Fibroblast of lung (primary cell): ENCODE data around the gene INIP. TPM values are rescaled to one million over a fixed set of nuclear protein-coding genes. Genes with fewer than 3 reads are reported as not detected.

Experiments
- DNase-seq, 2 donors: peaks; one replicate each; pipeline versions ENCODE4 v3.0.0 to v3.0.0-alpha.2; 2010; ENCODE audit warnings: low read depth in 2 of 2
- H2AFZ ChIP-seq: 2 replicates; pipeline ENCODE4 v1.5.1; 2012; ENCODE audit warnings: low read length, control low read depth, inconsistent platforms
- H3K27ac ChIP-seq: 2 replicates; pipeline ENCODE4 v1.5.1; 2011; ENCODE audit warnings: low read length, control low read depth; ENCODE audit not compliant: insufficient read depth
- H3K27me3 ChIP-seq: 2 replicates; pipeline ENCODE4 v1.5.1; 2011; ENCODE audit warnings: mild to moderate bottlenecking, low read length; ENCODE audit not compliant: control insufficient read depth, insufficient read depth
- H3K36me3 ChIP-seq: 2 replicates; pipeline ENCODE4 v1.5.1; 2011; ENCODE audit warnings: low read length; ENCODE audit not compliant: control insufficient read depth, insufficient read depth
- H3K4me1 ChIP-seq: 2 replicates; pipeline ENCODE4 v1.5.1; 2011; ENCODE audit warnings: low read length; ENCODE audit not compliant: control insufficient read depth, insufficient read depth; ENCODE audit errors: extremely low read depth
- H3K4me2 ChIP-seq: 2 replicates; pipeline ENCODE4 v1.5.1; 2011; ENCODE audit warnings: low read length, control low read depth; ENCODE audit not compliant: insufficient read depth; ENCODE audit errors: extremely low read depth
- H3K4me3 ChIP-seq, 4 experiments: fragments of 200-600 bp in 1 of 4; sonication (generic) in 1 of 4; replicated peaks in 1 of 4; 2 replicates each; pipeline ENCODE4 v1.5.1; 2011 to 2016; ENCODE audit warnings: low read length in 4 of 4, low read depth in 3 of 4, mild to moderate bottlenecking in 3 of 4, control low read depth in 2 of 4, inconsistent platforms in 1 of 4, mixed read lengths in 1 of 4; ENCODE audit not compliant: insufficient read depth in 1 of 4; ENCODE audit errors: control extremely low read depth in 1 of 4
- H3K79me2 ChIP-seq: 2 replicates; pipeline ENCODE4 v1.5.1; 2012; ENCODE audit warnings: mild to moderate bottlenecking, low read length, inconsistent platforms; ENCODE audit not compliant: control insufficient read depth, insufficient read depth
- H3K9ac ChIP-seq: 2 replicates; pipeline ENCODE4 v1.5.1; 2011; ENCODE audit warnings: mild to moderate bottlenecking, low read length, control low read depth; ENCODE audit not compliant: insufficient read depth
- H3K9me3 ChIP-seq: 2 replicates; pipeline ENCODE4 v1.5.1; 2012; ENCODE audit warnings: low read depth, low read length; ENCODE audit not compliant: control insufficient read depth, insufficient read depth
- H4K20me1 ChIP-seq: 2 replicates; pipeline ENCODE4 v1.5.1; 2011; ENCODE audit warnings: low read length; ENCODE audit not compliant: control insufficient read depth, insufficient read depth; ENCODE audit errors: extremely low read depth
- EZH2 ChIP-seq: IDR thresholded peaks from 2 replicates; pipeline ENCODE4 v1.5.1; 2012; ENCODE audit warnings: low read length, control low read depth, mild to moderate bottlenecking; ENCODE audit errors: missing control alignments
- polyA plus RNA-seq, 2 donors: library from polyadenylated mRNA; depleted of rRNA in 1 of 2; stranded (reverse) in 1 of 2; unstranded in 1 of 2; fragments of >200 nt; gene quantifications; 2 replicates each; pipeline ENCODE4 v1.2.1, GENCODE V29; 2011 to 2012; ENCODE audit warnings: missing spikeins in 1 of 2
- total RNA-seq: library from RNA; depleted of rRNA; stranded (reverse); fragments of >200 nt; gene quantifications from 2 replicates; pipeline ENCODE4 v1.2.1, GENCODE V29; 2014
- TF ChIP-seq, protein P1 (sequence below), 2 donors: IDR thresholded peaks in 1 of 2; conservative IDR thresholded peaks in 1 of 2; 1 replicate in 1 of 2; 2 replicates in 1 of 2; pipeline ENCODE4 v1.5.1; 2011 to 2012; ENCODE audit warnings: low read length in 2 of 2, control low read depth in 1 of 2, inconsistent platforms in 1 of 2, low read depth in 1 of 2, mild to moderate bottlenecking in 1 of 2

Gene INIP
- total and polyA plus RNA-seq, 2 donors (not counting 1 experiment from before 2014, with no cell fraction given), result 14.4 to 24.1 TPM

DNA sequence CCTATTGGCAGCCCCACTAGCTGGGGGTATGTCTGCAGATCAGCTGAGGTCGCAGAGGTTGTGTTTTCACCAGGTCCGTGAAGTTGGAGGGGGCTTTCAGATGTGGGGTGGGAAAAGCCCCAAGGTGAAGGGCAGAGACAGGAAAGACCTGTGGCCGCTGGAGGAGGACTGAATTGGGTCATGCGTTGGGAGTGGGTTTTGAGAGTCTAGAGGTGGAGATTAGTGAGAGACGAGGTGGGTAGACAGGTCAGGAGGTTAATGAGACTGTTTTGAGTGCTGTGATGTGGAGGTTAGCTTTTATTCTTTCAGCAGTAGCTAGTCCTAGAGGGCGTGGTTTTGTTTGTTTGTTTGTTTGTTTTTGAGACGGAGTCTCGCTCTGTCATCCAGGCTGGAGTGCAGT lies 42.9 kb upstream of the INIP start:
- Histone ChIP-seq H2AFZ (no peak overlapping the region), H3K79me2 (peaks cover 1% of the 10 kb centered on the region), H3K4me3 (no peak overlapping the region), H3K36me3 (no peaks in the 10 kb centered on the region), H4K20me1 (no peaks in the 10 kb centered on the region), H3K9ac (no peak overlapping the region), H3K4me1 (peaks cover 14% of the 10 kb centered on the region), H3K27ac (no peak overlapping the region), H3K4me2 (no peak overlapping the region), H3K27me3 (no peaks in the 10 kb centered on the region), H3K9me3 (no peaks in the 10 kb centered on the region)
- no peak for TF ChIP-seq EZH2
- TF ChIP-seq, protein P1, sequence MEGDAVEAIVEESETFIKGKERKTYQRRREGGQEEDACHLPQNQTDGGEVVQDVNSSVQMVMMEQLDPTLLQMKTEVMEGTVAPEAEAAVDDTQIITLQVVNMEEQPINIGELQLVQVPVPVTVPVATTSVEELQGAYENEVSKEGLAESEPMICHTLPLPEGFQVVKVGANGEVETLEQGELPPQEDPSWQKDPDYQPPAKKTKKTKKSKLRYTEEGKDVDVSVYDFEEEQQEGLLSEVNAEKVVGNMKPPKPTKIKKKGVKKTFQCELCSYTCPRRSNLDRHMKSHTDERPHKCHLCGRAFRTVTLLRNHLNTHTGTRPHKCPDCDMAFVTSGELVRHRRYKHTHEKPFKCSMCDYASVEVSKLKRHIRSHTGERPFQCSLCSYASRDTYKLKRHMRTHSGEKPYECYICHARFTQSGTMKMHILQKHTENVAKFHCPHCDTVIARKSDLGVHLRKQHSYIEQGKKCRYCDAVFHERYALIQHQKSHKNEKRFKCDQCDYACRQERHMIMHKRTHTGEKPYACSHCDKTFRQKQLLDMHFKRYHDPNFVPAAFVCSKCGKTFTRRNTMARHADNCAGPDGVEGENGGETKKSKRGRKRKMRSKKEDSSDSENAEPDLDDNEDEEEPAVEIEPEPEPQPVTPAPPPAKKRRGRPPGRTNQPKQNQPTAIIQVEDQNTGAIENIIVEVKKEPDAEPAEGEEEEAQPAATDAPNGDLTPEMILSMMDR (conservative IDR thresholded peaks at IDR 0.05 in 1 of 2, IDR thresholded peaks at IDR 0.05 in 1 of 2; ENCODE audit: low read depth in 1 of 2, low read length in 2 of 2), result no peak
- DNase-seq, result no peak

DNA sequence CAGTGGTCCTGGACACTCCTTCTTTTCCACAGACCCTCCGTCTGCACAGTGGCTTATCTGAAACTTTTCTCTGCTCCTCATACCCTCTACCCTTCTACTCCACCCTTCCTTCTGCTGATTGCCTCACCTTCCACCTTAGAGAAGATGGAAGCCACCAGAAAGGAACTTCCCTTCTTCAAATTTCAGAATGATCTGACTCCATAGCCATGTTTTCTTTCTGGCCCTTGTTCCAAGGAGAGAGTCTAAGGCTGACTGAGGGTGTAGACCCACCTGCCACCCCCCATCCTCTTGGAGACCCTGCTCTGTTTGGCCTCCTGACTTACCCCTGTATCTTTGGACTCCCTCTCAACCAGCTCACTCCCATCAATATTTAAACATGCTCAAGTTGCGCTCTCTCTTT lies 40.0 kb upstream of the INIP start:
- no peak overlapping the region for H3K27ac ChIP-seq
- H4K20me1 ChIP-seq, result no peaks in the 10 kb centered on the region
- H3K4me3 ChIP-seq, result no peak overlapping the region
- no peak overlapping the region for H2AFZ ChIP-seq
- no peaks in the 10 kb centered on the region for H3K36me3 ChIP-seq
- DNase-seq, result no peak
- H3K4me2 ChIP-seq, result no peak overlapping the region
- peaks cover 25% of the 10 kb centered on the region for H3K4me1 ChIP-seq
- no peaks in the 10 kb centered on the region for H3K9me3 ChIP-seq
- H3K79me2 ChIP-seq, result peaks cover 1% of the 10 kb centered on the region
- TF ChIP-seq, protein P1 (conservative IDR thresholded peaks at IDR 0.05 in 1 of 2, IDR thresholded peaks at IDR 0.05 in 1 of 2; ENCODE audit: low read depth in 1 of 2, low read length in 2 of 2), result no peak
- TF ChIP-seq EZH2, result no peak
- no peaks in the 10 kb centered on the region for H3K27me3 ChIP-seq
- no peak overlapping the region for H3K9ac ChIP-seq

GRCh38 chr9:112757282-112757883 lies 39.5 kb upstream of the INIP start:
- no peaks in the 10 kb centered on the region for H3K36me3 ChIP-seq
- TF ChIP-seq, protein P1 (conservative IDR thresholded peaks at IDR 0.05 in 1 of 2, IDR thresholded peaks at IDR 0.05 in 1 of 2; ENCODE audit: low read depth in 1 of 2, low read length in 2 of 2), result no peak
- no peak for TF ChIP-seq EZH2
- no peak overlapping the region for H2AFZ ChIP-seq
- peaks cover 4% of the 10 kb centered on the region for H3K79me2 ChIP-seq
- no peaks in the 10 kb centered on the region for H3K27me3 ChIP-seq
- no peak overlapping the region for H3K4me3 ChIP-seq
- DNase-seq, result peak; percentile 41
- no peak overlapping the region for H3K4me2 ChIP-seq
- no peak overlapping the region for H3K27ac ChIP-seq
- H4K20me1 ChIP-seq, result no peaks in the 10 kb centered on the region
- no peaks in the 10 kb centered on the region for H3K9me3 ChIP-seq
- H3K4me1 ChIP-seq, result peaks cover 24% of the 10 kb centered on the region
- H3K9ac ChIP-seq, result no peak overlapping the region
